Measurements from ENCODE around the gene ZNF646.

DNA sequence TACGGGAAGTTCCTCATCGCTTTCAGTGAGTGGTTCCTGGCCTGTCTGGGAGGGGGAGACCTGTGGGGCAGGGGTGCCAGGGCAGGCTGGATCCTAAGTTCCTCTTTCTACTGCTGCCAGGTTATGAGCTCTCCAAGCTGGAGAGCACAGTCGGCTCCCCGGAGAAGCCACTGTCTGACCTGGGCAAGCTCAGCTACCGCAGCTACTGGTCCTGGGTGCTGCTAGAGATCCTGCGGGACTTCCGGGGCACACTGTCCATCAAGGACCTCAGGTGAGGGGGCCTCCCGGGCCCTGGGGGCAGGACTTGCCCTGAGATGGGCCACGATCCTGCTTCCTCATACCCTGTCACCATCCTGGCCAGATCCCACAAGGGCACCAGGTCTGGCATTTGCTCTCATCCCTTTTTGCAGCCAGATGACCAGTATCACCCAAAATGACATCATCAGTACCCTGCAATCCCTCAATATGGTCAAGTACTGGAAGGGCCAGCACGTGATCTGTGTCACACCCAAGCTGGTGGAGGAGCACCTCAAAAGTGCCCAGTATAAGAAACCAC is 56.2 kb downstream of the ZNF646 start:
- TF ChIP-seq, protein P1, sequence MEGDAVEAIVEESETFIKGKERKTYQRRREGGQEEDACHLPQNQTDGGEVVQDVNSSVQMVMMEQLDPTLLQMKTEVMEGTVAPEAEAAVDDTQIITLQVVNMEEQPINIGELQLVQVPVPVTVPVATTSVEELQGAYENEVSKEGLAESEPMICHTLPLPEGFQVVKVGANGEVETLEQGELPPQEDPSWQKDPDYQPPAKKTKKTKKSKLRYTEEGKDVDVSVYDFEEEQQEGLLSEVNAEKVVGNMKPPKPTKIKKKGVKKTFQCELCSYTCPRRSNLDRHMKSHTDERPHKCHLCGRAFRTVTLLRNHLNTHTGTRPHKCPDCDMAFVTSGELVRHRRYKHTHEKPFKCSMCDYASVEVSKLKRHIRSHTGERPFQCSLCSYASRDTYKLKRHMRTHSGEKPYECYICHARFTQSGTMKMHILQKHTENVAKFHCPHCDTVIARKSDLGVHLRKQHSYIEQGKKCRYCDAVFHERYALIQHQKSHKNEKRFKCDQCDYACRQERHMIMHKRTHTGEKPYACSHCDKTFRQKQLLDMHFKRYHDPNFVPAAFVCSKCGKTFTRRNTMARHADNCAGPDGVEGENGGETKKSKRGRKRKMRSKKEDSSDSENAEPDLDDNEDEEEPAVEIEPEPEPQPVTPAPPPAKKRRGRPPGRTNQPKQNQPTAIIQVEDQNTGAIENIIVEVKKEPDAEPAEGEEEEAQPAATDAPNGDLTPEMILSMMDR (IDR thresholded peaks at IDR 0.05): no peak
- no peak for TF ChIP-seq POLR2A (IDR thresholded peaks at IDR 0.05)

Measured in vagina (tissue), 2 donors.